NCI-H460 (cell line): Measurements from ENCODE around the gene BMPER. TPM values are rescaled to one million over a fixed set of nuclear protein-coding genes. Genes with fewer than 3 reads are reported as not detected.
A peak's percentile ranks its signal among the peaks of the same experiment; 100 is the strongest.

Source experiments
- DNase-seq: peaks from one replicate; pipeline ENCODE4 v3.0.0-alpha.2; 2016; ENCODE audit warnings: low read depth; ENCODE audit errors: extremely low read depth
- total RNA-seq: library from RNA; depleted of rRNA; stranded (reverse); fragments of >200 nt; shearing (Covaris generic); gene quantifications from 2 replicates; pipeline ENCODE4 v1.2.3, GENCODE V29; 2014

BMPER gene
- total RNA-seq, 1 experiment from 2014 or later: 3.5 TPM

DNA sequence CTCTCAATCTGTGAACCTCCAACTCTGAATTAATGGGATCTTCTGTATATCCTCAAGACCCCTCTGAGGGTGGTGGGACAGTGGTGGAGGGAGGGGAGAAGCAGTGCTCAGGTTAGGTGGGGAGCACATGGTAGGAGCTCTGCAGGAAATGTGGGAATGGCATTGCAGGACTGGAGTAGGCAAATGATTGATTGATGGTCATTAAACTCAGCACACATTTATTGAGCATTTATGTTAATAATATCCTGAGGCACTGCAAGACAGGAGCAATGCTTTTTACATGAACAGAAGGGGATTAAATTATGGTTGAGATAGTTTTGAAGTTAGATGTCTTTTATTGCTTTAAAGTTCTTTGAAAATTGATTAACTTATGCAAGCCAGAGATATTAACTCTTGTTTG is 14.1 kb downstream of the BMPER start:
- DNase-seq: no peak

DNA sequence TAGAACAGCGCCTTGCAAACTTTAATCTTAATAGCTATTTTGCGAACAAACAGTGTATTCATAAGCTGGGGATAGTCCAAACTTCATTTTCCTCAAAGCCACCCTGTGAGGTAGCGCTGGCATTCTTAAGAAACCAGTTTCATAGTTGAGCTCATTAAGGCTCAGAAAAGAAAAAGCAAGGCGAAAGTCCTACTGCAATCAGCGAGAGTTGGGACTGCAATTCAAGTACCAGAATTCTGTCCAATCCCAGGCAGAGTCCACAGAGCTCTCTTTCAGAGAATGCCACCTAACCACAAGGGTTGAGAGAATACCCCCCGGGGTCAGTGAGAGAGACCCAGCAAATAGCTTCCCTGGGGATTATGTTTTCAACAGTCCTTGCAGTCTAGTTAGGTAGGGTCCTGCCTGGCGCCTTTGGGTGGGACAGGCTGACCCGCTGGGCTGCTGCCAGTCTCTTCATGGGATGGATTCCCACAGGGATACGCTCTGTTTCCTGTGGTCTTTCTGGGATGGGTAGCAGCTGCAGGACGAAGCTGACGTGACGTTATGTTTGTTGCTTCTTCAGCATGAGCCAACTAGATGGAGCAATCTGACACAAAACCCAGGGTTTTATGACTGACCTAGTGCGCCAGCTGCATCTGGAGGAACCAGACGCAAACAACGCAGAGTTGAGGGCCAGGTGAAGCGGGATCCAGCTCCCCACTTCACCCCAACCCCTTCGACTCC is 16.0 kb downstream of the BMPER start:
- no peak for DNase-seq

DNA sequence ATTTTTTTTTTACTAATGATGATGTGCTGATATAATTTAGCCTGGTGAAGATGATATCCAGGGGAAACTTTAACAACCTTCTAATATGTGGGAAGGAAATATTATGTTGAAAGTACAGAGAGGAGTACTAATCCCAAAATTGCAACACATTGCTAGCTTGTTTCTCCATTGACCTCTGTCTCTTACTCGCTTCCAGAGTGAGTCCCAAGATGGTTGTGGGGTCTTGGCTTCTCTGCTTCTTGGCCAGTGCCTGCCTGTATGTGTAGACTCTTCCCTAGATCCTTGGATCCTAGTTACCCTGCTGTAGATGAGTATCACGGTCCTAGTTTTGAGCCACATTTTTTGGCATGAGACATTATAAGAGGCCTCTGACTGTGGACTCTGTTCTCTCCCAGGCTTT is 17.5 kb downstream of the BMPER start:
- DNase-seq: no peak

DNA sequence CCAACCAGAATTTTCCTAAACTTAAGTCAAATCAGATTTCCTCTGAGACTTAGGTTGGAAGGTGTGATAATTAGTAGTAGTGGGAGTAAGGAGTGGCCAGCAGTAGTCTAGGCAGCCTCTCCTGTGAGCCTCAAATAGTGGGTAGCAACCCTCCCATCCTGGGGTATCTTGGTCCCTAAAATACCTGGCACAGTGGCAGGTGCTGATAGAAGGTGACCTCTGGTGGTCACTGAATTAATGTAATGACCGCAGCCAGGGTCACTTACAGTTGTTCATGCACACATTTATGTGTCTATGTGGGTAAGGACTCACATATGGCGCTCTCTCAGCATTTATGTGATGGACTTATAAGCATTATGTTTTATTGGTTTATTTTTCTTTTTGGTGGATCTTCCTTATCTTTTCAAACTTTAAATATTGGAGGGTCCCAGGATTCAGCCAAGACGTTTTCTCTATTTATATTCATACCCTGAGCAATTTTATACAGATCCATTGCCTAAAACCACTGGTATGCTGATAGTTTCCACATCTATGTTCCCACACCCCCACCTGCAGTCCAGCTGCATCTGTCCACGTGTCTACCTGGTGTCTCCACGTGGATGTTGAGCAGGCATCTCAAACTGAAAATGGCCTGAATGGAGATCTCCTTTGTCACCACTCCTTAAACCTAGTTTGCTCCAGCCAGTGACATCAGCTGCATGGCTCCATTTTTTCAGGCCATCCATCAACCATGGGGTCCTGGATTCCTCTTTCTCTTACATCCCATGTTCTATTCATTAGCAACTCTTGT is 18.3 kb downstream of the BMPER start:
- no peak for DNase-seq

DNA sequence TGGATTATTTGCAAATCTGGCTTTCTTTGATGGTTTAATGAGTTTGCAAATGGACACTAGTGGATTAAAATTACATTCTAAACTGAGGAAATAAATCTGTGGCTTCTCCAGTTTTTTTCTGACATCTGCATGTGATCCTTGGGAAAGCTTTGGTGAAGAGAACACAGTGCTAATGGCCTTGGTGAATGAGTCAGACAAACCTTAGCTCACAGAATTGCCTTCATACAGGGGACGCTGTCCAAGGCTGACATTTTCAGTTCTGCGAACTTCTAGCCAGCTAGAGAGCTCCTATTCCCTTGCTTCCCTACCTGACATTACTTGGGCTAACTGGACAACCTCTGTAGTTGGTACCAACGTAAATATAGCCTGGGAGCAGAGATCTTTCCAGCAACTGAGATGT is 21.2 kb downstream of the BMPER start:
- DNase-seq: no peak

DNA sequence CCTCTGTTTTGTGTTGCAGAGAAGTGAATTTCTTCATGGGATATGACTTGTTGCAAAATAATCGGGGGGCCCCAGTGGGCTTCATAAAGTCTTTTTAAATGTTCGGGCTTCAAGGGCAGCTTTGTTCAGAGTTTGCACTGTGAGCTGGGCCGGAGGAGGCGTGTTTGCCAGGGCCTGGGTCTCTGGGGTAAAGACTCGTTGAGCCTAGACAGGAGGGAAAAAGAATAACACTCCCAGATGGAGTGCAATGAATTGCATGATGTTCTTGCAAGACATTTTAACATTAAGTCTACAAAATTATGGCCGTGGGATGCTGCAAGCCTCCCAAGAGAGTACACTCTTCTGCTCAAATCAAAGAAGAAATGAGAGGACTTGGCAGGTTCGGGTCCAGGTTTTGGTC is 23.6 kb downstream of the BMPER start:
- DNase-seq: no peak

DNA sequence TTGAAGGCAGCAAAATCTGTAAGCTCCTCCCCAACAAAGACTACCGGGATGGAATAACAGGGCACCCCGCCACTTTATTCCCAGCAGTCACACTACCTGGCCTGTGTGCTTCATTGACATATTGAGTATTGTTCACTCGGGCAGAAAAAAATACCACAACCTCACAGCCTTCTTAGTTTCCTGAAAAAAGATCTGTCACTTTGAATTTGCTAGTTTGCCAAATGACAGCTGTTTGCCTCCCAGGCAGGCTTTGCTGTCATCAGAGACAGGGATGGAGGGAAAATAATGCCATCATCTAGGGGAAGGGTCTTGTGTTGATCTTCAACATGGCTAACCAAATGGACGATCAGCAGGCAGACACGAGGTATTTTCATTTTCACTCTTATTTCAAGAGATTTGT is 26.9 kb downstream of the BMPER start:
- no peak for DNase-seq

DNA sequence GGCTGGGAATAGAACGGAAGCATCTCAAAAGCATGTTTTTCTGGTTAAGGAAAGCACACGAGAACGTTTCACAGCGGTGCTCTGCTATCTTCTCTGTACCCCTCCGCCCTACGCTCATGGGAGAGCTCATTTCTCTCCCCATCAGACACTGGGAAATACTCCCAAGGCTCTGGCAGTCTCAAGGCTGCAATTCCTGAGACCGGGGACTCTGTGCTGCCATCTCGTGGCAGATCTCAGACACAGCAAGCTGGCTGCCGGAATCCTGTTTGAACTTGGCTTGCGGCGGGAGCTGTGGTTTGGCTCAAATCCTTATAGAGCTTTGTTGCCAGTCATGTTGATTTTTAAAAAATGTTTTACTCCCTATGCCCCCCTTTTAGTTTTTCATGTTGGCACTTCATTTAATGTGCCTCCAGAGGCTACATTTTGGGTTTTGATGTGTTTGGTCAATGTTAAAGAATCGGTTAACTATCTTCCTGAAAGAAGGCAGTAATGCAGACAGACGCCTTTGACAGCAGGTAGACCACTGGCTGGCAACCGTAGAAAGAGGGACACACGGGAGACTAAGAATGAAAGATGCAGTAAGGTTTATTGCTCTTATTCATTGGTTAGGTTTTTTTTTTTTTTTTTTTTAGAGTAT is 27.6 kb downstream of the BMPER start:
- peak; percentile 80 for DNase-seq

DNA sequence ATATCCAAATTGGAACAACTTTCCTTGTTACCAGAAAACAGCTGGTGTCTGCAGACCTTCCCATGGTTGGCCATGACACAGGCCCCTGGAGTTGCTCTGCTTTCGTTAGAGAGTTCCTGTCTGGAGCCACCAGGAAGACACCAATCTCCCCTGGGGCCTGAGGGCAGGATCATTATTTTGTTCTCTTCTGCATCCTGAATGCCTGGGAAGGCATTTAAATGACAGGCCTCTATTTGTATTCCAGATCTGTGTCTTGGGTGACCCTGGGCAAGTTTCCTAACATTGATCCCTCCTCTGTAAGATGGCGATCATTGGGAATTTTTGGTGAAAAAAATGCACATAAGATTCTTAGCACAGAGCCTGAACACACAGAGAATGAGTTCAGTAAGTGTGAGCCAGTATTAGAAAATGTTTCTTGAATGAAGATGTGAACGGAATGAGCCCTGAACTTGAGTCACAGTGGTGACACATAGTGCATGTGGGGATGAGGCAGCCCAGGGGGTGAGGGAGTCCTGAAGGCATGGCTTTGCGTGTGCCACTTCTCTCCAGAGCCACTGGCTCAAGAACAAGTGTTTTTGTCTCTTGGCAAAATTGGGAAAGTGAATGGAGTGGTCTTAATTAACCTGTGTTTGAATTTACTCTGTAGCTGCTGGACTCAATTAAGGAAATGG is 28.4 kb downstream of the BMPER start:
- DNase-seq: no peak

DNA sequence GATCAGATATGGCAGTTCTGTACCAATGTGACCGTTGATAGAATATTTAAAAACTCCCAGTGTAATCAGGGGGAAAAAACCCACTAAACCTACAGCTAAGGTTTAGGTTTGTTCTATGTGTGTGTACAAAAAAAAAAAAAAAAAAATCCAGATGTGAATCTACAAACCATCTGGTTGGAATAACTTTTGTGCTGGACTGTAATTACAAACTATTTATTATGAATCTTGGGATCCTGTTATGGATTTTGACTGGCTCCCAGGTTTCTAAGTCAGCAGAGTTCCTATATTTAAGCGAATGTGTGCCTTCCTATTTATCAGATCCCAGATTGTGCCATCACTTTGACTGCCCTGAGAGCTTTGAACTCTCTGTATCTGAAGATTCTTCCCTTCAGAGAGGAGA is 29.1 kb downstream of the BMPER start:
- DNase-seq: no peak

DNA sequence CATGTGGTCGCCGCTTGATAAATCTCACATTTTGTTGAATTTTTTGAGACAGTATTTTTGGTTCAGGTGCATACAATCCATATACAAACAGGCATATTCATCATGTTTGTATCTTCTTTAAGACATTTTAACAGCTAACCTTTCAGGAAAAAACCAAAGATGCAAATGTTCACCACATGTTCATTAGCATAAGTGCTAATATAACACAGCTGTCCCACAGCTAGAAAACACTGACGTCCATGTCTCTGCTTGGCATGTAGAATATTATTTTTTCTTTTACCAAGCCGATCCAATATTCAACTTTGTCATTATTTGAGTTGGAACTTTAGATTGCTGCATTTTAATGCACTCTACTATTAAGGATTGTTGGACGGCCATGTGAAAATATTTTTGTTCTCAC is 31.2 kb downstream of the BMPER start:
- no peak for DNase-seq

DNA sequence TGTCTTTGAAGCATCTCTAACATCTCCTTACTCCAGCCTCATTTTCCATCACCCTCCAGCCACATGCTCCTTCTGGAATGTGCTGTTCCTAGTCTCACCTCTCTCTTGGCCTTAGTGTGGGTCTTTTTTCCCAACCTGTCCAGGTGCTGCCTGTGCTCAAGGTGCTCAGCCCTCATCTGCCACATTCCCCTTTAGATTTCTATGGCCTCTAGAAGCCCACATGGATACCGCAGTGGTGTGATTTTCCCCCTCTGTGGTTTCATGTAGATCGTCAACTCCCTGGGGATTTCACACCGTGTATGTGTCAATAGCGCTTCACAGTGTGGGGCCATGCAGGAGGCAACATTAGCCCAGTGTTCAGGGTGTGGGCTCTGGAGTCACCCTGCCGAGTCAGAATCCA is 32.5 kb downstream of the BMPER start:
- DNase-seq: no peak

DNA sequence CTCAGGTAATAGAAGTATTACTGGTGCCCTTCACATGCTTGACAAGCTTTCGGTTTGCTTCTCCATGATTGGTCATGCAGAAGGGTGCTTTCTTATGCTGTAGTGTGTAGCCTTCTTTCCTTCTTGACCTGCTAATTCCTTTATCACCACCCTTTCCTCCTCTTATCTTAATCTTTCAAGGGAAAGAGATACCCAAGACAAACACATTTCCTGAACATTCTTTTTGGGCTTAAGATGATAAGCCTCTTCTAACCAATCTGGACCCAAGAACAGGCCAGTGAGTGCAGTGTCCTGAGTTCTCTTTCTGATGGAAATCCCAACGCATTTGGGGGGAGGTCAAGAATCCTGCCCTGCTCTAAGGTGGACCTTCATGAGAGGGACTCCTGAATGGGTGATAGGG is 33.8 kb downstream of the BMPER start:
- DNase-seq: no peak

DNA sequence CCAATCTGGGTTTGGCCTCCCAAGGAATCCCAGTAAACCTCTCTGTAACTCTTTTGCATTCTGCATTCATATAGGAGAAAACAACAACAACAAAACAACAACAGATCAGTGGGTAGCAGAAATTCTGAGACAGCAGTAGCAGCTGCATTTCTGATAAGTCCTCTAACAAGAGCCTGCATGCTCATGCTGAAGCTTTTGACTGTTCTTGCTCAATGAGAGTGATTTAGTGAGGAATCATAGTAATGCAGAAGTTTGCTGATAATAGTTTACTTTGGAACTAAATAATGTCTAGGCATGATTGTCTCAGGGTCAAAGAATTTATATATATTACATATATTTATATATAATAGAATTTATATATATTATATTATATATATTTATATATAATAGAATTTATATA is 35.2 kb downstream of the BMPER start:
- DNase-seq: no peak

DNA sequence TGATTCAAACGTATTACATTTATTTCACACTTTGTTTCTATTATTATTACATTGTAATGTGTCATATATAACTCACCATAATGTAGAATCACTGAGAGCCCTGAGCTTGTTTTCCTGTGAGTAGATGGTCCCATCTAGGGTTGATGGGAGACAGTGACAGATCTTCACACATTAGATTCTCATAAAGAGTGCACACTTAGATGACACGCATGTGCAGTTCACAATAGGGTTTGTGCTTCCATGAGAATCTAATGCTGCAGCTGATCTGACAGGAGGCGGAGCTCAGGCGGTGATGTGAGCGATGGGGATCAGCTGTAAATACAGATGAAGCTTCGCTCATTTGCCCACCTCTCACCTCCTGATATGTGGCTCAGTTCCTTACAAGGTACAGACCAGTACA is 36.1 kb downstream of the BMPER start:
- no peak for DNase-seq

DNA sequence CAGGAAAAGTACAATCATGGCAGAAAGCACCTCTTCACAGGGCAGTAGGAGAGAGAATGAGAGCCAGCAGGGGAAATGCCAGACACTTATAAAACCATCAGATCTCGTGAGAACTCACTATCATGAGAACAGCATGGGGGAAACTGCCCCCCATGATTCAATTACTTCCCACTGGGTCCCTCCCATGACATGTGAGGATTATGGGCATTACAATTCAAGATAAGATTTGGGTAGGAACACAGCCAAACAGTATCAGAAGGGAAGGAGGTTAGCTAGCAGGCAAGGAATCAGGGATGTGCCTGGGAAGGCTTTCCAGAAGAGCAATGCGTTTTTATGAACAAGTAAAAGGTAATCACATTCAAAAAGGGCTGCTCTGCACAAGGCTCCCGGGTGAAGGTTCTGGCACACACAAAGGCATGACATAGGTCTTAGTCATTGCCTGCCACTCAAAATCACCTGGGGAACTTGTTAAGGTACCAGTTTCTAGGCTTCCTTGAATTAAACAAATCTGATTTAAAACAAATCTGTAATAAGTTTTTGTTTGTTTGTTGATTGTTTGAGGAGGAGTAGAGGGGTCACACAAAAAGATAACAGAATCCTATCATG is 40.9 kb downstream of the BMPER start:
- DNase-seq: no peak

DNA sequence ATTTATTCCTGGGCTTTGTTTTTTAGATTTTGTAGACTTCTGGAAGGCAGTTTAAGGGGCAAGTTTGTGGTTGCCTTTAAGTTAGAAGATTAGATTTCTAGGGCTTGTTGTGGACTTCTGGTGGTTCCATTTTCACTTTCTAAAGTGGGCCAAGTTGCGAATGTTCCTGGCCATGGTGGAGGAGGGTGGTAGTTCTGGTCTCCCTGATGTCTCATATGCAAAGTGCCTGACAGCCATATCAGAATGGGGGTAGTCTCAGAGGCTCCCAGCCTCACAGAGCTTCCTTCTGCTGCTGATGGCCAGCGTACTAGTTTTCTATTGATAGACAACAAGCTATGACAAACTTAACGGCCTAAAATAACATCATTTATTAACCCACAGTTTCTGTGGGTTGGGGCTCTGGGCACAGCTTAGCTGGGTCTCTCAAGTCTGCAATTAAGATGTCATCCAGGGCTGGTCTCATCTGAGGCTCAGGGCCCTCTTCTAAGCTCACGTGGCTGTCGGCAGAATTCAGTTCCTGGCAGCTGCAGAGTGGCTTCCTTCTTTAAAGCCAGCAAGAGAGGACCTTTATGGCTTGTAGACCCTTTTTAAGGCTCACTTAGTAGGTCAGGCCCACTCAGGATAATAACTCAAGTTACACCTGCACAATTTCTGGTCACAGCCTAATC is 44.8 kb downstream of the BMPER start:
- DNase-seq: no peak

DNA sequence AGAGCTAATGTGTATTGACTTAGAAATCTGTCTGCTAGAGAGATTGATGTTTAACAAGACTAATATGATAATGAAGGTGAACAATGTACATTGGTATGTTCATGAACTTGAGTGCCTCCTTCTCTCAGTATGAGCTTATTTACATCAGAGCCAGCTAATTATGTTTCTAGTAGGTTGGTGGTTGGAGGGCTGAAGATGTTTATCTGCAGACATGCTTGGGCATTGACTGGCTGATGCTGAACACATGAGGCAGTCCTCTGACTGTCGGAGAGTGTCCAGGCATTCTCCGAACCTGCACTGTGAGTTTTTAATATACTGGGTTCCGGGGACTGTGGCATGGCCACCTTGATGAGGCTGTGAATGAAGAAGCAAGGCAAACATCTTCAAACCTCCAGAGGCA is 47.5 kb downstream of the BMPER start:
- DNase-seq: no peak

DNA sequence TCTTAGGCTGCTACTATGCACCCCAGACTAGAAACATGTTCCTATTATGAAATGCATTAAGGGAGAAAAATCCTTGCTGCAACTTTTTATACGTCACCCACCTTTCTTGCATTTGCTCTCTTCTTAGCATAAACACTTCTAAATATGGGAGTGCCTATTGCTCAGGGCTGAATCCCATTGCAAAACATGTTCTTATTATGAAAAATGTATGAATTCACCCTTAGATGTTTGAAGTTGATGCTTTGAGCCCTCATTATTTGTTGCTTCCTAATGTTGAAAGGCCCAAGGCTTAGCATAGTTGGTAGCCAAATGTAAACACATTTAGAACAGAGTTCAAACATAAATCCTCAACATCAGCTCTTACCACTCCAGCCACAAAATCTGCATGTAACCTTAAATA is 52.8 kb downstream of the BMPER start:
- DNase-seq: no peak

DNA sequence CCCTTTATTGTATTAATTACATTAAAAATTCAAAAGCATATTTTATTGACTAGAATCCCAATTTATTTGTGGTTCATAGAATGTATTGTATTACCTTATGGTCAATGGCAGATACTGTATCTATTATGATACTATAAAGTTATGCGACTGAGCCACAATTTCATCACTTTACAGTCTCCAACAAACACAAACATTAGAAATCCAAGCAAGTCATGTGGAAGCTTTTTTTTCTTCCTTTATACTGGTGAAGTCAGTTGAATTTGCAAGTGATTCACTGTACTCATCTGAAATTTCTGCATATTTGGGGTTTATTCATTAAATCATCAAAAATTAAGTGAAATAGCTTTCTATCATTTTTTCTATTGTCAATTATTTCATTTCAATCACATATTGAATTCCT is 54.3 kb downstream of the BMPER start:
- no peak for DNase-seq
